GM19099 (cell line): ENCODE data around the gene ACACB.

Experiments
- POLR2A ChIP-seq: IDR thresholded peaks from 3 replicates; pipeline ENCODE4 v1.6.1; 2011; ENCODE audit warnings: low read depth; ENCODE audit not compliant: insufficient read length; ENCODE audit errors: extremely low read depth

ACACB gene

DNA sequence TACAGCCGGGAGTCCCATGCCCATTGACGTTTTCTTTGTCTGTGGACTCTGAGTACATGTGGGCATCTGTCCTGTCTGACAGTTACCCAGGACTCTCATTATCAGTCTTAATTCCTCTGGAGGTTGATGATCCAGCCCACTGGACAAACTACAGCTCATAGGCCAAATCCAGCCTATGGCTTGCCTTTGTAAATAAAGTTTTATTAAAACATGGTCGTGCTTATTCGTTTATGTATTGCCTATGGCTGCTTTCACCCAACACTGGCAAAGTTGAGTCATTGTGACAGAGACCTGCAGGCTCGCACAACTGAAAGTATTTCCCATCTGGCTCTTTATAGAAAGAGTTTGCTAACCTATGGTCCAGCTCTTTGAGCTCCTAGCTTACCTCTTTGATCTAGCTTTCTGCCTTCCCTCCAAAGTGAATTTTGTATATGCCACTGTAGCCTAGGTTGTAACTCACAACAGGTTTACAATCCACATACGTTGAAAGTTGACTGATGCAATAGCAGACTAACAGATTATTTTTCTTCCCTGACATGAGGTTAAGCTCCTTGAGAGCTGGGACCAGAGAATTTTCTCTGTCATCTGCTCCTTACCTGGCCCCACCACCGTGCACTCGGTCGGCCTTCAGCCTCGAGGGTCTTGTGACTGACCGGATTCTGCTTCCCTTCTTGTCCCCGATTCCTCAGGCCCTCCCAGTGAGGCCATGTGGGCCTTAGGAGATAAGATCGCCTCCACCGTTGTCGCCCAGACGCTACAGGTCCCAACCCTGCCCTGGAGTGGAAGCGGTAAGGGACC is 57.3 kb downstream of the ACACB start:
- no peak for TF ChIP-seq POLR2A

DNA sequence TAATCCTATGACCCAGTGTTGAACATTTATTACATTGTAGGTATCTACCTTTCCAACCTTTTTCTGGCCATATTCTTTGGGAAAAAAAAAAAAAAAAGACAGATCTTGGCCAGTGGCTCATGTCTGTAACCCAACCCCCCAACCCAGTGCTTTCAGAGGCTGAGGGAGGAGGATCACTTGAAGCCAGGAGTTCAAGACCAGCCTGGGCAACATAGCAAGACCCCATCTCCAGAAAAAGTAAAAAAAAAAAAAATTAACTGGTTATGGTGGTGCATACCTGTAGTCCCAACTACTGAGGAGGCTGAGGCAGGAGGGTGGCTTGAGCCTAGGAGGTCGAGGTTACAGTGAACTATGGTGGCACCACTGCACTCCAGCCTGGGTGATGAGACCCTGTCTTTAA is 58.1 kb downstream of the ACACB start:
- TF ChIP-seq POLR2A, result no peak

DNA sequence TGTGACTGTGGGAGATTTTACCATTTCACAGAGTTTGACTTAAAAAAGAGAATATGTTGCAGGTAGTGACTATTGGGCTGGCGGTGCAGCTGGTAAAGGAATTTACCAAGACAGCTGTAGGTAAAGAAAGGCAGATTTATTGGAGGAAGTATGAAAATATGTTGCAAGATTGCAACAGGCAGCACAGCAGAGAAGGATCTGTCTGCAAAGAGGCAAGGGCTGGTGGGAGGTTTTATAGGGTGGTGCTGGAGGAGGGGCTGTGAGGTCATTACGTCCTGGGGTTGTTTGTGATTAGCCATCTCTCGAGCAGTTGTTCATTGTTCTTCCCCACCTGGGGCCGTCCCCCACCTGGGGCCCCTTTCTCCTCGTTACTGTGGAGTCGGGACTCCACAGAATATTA is 62.1 kb downstream of the ACACB start:
- no peak for TF ChIP-seq POLR2A

DNA sequence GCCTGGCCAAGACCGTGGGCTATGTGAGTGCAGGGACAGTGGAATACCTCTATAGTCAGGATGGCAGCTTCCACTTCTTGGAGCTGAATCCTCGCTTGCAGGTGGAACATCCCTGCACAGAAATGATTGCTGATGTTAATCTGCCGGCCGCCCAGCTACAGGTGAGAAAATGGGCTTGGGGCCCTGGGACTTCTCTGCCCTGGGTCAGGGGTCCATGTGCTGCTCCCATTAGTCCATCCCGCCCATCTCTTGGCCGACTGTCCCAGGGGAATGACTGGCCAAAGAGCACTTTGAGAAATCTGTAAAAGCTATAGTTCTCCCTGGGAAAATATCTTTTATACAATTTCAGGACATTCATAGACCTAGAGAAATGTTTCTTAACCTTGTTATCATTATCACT is 63.5 kb downstream of the ACACB start:
- TF ChIP-seq POLR2A, result no peak

DNA sequence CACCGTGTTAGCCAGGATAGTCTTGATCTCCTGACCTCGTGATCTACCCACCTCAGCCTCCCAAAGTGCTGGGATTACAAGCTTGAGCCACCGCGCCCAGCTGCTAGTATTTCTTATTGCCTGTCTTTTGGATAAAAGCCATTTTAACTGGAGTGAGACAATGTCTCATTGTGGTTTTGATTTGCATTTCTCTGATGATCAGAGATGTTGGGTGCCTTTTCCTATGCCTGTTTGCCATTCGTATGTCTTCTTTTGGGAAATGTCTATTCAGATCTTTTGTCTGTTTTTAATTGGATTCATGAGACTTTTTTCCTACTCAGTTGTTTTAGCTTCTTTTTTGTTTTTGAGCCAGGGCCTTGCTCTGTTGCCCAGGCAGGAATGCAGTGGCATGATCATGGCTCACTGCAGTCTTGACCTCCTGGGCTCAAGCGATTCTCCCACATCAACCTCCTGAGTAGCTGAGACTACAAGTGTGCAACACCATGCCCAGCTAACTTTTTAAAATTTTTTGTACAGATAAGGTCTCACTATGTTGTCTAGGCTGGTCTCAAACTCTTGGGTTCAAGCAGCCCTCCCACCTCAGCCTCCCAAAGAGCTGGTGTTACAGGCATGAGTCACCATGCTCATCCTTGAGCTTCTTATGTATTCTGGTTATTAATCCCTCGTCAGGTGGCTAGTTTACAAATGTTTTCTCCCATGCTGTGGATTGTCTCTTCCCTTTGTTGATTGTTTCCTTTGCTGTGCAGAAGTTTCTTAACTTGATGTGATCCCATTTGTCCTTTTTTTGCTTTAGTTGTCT is 65.9 kb downstream of the ACACB start:
- TF ChIP-seq POLR2A, result no peak

DNA sequence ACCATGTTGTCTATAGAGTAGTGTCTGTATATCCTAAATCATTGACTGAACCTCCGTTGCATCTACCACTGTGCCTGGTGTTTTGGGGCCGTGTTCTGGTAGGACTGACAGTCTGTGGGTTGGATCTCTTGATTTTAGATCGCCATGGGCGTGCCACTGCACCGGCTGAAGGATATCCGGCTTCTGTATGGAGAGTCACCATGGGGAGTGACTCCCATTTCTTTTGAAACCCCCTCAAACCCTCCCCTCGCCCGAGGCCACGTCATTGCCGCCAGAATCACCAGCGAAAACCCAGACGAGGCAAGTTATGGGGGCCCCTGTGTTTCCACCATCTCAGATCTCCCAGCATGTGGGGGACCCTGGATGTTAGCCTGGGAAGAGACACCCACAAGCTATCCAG is 69.1 kb downstream of the ACACB start:
- no peak for TF ChIP-seq POLR2A

DNA sequence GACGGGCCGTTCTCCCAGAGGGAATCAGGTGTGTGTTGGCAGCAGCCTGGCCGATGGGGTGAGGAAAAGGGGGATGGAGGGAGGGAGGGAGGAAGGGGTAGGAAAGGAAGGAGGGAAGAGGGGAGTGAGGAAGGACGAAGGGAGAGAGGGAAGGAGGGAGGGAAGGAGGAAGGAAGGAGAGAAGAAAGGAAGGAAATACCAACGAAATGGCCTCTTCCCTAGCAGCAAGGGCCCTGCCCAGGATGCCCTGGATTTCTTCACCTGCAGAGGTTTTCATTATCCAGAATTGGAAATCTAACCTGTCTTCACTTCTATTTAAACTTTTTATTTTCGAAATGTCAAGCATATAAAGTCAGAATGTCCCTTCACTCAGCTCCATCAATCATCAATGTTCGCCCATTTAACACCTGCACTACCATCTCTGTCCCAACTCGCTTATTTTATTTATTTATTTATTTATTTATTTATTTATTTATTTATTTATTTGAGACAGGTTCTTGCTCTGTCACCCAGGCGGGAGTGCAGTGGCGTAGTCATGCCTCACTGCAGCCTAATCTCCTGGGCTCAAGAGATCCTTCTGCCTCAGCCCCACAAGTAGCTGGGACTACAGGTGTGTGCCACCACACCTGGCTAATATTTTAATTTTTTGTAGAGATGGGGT is 70.7 kb downstream of the ACACB start:
- no peak for TF ChIP-seq POLR2A

DNA sequence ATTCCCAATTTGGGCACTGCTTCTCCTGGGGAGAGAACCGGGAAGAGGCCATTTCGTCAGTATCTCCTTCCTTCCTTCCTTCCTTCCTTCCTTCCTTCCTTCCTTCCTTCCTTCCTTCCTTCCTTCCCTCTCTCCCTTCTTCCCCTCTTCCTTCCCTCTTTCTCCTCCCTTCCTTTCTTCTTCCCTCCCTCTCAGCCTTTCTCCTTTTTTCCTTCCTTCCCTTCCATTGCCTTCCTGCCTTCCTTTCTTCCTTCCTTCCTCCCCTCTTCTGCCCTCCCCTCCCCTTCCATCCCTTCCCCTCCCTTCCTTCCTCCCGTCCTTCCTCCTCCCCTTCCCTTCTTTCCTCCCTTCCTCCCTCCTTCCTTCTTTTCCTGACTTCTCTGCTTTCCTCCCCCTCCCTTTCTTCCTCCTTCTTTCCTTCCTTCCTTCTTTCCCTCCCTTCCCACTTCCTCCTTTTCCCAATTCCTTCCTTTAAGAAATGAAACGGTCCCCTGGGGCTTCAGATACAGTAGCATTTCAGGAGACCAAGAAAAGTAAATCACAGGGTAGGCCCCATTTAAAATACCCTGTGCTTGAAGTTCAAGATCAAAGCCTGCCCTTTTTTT is 71.8 kb downstream of the ACACB start:
- TF ChIP-seq POLR2A, result no peak

DNA sequence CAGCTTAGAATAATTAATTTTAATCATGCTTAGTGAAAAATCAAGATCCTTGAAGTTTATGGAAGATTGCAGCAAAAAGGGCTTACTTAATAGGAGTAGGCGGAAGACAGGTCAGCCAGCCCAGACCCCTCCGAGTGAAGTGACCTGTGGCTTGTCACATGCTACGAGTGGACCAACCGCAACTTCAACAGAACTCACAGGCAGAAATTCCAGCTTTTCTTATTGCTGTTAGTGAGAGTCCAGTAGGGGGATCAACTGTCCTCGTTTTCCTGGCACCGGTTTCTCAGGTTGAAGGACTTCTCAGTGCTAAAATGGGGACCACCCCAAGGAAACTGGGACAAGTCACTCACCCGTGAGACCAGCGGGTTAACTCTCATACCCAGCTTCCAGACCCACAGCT is 72.9 kb downstream of the ACACB start:
- no peak for TF ChIP-seq POLR2A

DNA sequence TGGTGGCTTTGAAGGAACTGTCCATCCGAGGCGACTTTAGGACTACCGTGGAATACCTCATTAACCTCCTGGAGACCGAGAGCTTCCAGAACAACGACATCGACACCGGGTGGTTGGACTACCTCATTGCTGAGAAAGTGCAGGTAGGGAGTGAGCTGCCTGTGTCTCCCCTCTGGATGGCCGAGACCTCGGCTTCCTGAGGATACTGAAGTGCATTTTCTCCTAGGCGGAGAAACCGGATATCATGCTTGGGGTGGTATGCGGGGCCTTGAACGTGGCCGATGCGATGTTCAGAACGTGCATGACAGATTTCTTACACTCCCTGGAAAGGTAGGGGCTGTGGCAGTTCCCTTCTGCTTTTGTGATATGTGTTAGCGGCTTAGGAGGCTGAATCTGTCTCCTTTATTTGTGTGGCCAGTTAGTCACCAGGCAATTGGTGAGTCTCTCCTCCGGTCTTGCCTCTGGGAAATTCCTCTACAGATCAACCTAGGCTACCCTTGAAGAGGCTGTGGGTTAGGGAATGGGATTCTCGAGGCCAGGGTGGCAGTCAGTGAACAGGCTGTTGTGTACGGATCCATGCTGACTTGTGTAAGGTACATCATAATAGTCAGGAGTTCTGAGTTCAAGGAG is 75.3 kb downstream of the ACACB start:
- TF ChIP-seq POLR2A, result no peak

DNA sequence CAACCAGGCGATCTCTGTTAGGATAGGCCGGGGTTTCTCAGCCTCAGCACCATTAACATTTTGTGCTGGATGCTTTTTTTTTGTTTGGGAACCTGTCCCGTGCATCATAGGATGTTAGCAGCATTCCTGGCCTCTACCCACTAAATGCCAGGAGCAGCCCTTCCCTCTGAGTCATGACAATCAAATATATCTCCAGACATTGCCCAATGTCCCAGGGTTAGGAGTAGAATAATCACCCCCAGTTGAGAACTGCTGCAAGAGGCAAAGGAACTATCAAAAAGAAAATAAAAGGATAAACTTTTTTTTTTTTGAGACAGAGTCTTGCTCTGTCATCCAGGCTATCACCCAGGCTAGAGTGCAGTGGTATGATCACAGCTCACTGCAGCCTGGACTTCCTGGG is 76.0 kb downstream of the ACACB start:
- no peak for TF ChIP-seq POLR2A

DNA sequence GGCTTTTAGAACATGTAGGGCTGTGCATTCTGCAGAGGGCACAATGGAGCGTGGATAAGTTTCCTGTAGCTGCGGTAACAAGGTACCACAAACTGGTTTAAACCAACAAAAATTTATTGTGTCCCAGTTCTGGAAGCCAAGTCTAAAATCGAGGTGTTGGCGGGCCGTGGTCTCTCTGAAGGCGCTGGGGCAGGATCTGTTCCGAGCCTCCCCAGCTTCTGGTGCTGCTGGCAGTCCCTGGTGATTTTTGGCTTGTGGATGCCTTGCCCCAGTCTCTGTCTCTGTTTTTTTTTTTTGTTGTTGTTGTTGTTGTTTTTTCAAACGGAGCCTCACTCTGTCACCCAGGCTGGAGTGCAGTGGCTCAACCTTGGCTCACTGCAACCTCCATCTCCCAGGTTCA is 77.5 kb downstream of the ACACB start:
- no peak for TF ChIP-seq POLR2A

DNA sequence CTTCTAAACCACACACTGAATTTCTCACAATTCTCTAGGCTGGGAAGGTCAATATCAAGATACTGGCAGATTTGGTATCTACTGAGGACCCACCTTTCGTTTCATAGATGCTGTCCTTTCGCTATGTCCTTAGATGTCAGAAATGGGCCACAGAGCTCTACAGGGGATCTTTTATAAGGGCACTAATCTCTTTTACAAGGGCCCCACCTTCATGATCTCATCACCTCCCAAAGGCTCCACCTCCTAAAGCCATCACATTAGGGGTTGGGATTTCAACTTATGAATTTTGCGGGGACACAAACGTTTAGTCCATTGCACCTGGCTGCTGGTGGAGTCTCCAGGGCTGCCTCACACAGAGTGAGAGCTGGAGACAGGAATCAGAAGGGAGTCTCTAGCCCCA is 79.9 kb downstream of the ACACB start:
- no peak for TF ChIP-seq POLR2A

DNA sequence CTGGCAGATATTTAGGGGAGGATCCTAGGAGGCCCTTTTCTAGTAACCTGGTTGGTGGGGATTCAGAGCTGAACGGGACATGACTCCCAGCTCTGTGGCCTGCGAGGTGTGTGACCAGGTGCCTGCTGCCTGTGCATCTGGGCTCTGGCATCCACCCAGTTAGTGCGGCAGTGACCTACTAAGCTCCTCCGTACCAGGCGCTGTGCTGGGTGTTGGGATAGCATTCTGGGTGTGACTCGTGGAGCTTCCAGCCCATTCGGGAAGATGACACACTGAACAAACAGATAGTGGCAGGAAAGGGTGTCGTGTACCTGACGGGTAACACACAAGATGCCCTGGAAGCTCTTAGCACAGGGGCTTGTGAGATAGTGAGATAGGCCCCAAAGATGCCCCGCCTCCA is 80.9 kb downstream of the ACACB start:
- TF ChIP-seq POLR2A, result no peak

DNA sequence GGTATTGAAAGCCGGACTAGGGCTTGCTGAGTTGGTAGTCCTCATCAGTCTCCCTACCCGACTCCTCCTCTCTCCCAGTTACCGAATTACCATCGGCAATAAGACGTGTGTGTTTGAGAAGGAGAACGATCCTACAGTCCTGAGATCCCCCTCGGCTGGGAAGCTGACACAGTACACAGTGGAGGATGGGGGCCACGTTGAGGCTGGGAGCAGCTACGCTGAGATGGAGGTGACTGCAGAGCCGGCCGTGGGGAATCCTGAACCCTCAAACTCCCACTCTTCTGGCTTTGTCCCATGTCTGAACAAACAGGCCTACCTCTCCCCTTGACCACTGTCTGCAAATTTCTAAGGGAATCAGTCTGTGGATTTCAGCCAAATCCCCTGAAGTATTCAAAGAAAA is 82.9 kb downstream of the ACACB start:
- TF ChIP-seq POLR2A, result no peak

DNA sequence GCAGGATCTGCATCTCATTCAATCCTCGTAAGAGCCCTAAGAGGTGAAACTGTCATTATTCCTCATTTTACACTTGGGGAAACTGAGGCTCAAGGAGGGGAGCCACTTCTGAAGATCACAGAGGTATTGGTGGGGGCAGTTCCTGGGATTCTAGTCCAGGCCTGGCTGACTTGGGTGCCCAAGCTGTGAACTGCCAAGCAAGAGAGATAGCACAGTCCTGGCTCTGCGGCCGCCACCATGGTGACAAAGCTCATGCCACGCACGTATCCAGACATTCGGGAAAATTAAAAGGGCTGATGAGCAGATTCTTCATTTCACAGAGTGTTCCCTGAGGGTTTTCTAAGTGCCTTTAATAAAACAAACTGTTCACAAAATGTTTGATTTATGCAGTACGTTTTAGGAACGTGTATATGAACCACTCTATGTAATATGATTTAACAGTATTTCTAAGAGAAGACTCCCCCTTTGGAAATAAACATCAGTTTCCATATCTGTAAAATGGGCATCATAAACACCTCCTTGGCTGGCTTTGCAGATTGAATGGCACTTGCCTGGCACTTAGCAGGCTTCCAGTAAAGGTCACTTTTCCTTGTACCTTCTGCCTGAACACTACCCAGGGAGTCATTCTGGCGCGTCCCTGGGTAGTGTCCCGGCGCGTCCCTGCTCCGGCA is 84.6 kb downstream of the ACACB start:
- no peak for TF ChIP-seq POLR2A
